ENCODE results near the gene ZNF654. TPM values are rescaled to one million over a fixed set of nuclear protein-coding genes. Genes with fewer than 3 reads are reported as not detected.
"Not testable (repeated sequence)": the region's sequence is repeated elsewhere in the genome, so short reads cannot be mapped to it uniquely, and the experiment has no call there.

The ZNF654 gene
- polyA plus RNA-seq, 3 donors, result 18.6 to 20.2 (median 18.6) TPM

DNA sequence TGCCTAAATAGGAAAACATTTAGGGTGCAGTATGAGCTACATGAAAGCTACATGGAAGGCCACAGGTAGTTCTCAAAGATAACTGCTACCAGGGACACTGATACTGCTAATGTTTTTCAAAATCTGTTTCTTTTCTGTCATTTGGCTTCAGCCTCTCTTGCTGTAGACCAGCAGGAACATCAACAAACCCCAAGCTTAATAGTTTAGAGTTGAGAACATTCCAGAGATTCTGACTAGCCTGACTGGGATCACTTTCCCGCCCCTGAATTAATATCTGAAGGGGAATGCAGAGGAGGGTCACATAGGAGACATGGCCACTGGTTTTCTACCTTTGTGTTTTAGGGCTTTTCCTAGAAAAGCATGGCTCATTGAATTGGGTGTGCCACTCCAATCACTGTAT, 73.8 kb downstream of the ZNF654 start:
- no peak for DNase-seq

DNA sequence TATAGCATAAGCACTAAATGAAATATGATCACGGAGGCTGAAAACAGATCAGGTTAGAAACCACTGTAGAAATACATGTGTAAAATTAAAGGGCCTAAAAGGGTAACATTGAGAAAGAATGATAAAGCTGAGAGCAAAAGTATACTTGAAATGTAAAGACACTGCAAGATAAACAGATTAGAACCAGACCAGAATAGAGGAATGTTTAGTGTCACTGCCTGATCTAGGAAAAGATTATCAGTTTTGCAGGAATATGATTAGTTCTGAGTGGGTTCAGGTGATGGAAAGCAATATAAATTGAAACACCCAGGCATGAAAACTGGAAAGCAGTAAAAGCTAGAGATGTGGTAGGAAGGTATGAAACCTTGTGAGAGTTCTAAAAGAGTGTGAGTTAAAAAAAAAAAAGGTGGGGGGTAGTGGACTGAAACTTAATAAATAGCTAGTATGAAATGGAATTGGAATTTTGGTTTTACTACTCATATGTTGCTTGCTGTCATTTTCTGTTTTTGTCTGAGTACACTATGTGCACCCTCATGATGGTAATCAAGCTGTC, 74.7 kb downstream of the ZNF654 start:
- no peak for DNase-seq

DNA sequence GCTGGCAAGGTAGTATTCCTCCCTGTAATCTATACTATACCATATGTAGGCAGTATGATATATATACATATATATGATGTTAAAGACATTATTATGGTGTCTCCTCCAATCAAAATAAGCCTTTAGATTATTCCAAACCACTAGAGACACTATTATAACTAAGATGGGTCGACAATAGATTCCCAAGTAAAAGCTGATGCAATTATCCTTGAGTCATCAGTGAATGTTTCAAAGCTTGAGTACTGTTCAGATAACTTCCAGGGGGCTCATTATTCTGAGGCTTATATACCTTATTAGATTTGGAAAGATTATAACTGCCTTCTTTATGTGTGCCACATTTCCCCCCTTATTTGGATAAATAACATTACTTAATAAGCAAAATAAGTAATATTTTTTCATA, 78.8 kb downstream of the ZNF654 start:
- DNase-seq, result no peak

DNA sequence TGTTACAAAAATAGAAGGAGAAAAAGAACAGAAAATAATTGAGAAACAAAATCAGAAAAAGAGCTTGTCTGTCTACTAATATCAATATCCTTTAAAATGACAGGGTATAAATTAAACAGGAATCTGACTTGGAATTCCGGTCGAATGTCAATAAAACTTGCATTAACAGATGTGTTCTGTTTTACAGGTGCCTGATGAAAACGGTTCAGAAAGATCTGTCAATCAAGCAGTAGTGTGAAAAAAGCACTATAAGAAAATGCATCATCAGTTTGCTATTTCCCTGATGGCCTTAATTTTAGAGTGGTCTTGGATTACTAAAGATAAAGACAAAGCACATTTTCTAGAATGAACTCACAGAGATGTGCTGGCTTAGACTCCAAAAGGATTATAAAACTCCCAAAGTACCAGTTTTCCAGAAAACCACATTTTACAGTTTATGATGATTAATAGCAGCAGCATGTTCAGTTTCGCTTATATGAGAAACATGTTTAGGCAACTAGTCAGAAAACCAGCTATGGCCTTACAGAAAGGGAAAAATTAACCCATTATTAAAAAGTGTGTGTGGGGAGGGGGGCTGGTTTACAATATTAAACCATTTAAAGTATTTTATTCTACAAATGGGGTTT, 82.5 kb downstream of the ZNF654 start:
- DNase-seq, result no peak

- no peak for DNase-seq
These were observed 83.1 kb downstream of the ZNF654 start for GRCh38 chr3:88142094-88142624.

GRCh38 chr3:88147261-88147660, 88.2 kb downstream of the ZNF654 start:
- DNase-seq, result no peak

- DNase-seq, result no peak
These were observed 89.6 kb downstream of the ZNF654 start for GRCh38 chr3:88148651-88149050.

GRCh38 chr3:88149101-88149508, 90.0 kb downstream of the ZNF654 start:
- no peak for DNase-seq

DNA sequence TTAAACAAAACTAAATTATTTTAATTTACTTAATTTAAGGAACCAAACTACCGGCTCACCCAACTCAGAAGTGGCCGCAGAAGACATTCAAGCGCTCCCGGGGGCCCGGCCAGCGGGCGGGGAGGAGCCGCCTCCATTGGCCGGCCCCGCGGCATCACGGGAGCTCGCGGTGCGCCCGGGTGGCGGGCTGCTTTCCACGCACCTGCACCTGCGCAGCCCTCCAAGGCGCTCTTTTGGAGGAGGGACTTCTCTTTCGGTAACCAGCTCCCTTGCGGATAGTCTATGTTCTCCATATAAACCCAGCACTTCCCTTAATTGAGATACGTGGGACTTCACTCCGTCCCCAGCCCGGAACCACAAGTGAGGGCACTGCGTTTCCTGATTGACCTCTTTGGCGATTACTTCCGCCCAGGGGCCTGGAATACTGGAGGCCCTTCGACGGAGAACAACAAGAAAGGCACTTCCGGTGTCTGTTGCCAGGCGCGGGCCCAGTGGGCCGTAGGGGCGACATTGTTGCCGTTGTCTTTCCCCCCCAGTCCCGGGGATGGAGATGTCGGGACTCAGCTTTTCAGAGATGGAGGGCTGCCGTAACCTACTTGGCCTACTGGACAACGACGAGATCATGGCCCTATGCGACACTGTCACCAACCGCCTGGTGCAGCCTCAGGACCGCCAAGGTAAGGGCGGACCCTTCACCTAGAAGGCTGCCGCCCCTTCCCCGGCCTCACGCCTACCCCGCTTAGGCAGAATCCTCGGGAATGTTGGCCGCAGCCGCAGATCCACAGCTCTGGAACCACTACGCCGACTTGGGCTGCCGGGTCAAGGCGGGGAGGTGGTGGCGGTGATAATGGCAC, 90.7 kb downstream of the ZNF654 start, which contains the start of gene C3orf38:
Gene C3orf38 (plus strand): TSS at position 451 of the 854 bp plus-strand sequence. CDS start 94 bp downstream, at position 545.
- DNase-seq, result peak; percentile 91

DNA sequence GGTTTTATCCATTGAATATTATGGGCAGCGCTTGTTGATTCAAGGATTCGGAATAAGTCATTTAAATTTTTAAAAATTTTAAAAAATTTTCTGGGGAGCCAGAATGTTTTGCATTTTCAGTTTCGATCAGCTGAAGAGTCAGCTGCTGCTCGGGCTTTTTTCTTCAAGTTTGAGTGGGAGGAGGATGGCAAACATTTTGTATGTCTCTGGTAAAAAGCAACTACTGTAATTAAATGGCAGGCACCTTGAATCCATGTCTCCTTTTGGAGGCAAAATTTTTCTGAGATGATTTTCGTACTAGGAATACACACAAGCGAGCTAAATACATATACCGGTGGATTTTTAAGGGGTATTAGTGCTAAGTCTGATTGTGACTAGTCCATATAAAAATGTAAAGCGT, 91.3 kb downstream of the ZNF654 start:
- DNase-seq, result no peak

GRCh38 chr3:88150806-88151205, 91.8 kb downstream of the ZNF654 start:
- no peak for DNase-seq

- DNase-seq, result no peak
These were observed 92.3 kb downstream of the ZNF654 start for GRCh38 chr3:88151358-88151757.

DNA sequence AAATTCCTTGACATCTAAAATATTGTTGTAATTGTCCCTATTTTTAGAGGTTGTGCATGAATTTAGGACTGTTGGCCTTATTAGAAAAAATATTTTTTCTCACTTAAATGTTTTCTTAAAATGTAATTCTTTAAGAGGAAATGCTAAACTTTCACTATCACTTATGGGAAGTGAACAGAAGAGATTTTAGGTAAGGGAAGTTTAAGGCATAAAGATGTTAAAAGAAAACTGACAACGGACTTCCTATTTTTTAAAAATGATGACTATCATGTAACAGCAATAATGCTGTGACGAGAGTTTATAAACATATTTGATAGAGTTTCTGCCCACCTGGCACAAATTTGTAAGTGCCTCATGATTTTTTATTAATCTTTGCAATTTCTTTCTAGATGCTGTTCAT, 93.8 kb downstream of the ZNF654 start:
- DNase-seq, result no peak

DNA sequence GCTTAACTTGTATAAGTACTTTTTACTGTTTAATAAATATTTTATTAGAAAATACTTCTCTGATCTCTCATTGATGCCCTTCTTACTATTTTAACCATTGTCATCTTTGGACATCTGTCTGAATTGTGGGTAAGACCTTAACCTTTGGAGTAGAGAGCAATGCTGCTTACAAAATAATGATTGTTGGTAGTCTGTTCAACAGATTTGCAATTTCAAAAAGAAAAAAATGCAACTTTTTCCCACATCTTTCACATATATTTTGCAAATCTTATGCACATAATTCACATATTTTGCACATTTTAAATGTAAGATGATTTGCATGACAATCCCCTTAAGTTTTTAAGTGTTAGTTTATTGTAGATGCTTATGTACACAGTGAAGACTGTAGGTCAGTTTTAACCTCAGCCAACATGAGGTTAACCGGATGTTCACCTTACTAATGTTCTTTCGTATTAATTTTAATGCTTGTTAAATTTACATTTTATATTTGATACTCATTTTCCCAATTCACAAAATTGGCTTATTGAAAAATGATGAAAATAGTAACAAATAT, 107.4 kb downstream of the ZNF654 start:
- no peak for DNase-seq

- DNase-seq, result no peak
These were observed 108.1 kb downstream of the ZNF654 start for GRCh38 chr3:88167173-88167572.

DNA sequence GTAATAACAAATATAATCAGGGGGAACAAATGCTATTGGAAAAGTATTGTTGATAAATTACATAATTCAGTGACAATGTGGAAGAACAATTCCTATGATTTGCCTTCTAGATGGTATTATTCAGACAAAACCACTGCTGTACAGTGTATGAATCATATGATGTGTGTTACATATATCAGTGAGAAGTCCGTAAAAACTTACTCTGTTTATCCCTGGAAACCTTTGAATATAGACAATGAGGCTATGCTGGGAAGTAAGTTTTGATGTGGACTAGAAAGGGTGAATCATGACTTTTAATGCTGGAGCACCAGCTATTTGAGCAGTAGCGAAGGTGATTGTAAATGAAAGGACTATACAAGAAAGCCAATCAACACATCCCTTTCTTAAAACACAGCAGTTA, 108.6 kb downstream of the ZNF654 start:
- DNase-seq, result no peak

DNA sequence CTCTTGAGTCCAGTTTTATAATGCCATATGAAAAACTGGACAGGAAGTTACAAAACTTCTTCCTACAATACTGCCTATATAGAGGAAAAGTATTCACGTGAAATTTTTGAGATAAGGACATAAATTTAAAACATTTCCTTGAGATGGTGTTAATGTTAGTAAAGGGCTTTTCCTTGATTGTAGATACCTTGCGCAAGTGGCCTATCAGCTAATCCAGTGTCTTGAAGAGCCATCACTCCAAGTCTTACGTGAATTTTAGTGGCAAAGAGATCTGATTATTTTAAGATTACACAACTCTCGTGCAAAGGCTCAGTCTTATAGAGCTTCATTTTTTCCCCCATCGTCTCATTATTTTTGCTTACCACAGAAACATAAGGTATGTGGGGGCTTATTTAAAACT, 109.1 kb downstream of the ZNF654 start:
- no peak for DNase-seq

- peak; percentile 23 for DNase-seq
These were observed 121.4 kb downstream of the ZNF654 start for GRCh38 chr3:88180398-88180999.

DNA sequence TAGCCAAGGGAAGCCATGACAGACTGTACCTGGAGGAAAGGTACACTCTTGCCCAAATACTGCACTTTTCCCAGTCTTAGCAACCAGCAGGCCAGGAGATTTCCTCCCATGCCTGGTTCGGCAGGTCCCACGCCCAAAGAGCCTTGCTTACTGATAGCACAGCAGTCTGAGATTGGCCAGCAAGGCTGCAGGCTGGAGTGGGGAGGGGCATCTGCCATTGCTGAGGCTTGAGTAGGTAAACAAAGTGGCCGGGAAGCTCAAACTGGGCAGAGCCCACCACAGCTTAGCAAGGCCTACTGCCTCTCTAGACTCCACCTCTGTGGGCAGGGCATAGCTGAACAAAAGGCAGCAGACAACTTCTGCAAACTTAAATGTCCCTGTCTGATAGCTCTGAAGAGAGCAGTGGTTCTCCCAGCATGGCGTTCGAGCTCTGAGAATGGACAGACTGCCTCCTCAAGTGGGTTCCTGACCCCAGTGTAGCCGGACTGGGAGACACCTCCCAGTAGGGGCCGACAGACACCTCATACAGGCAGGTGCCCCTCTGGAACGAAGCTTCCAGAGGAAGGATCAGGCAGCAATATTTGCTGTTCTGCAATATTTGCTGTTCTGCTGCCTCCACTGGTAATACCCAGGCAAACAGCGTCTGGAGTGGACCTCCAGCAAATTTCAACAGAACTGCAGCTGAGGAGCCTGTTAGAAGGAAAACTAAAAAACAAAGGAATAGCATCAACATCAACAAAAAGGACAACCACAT, 123.3 kb downstream of the ZNF654 start:
- not testable (repeated sequence) for DNase-seq

DNA sequence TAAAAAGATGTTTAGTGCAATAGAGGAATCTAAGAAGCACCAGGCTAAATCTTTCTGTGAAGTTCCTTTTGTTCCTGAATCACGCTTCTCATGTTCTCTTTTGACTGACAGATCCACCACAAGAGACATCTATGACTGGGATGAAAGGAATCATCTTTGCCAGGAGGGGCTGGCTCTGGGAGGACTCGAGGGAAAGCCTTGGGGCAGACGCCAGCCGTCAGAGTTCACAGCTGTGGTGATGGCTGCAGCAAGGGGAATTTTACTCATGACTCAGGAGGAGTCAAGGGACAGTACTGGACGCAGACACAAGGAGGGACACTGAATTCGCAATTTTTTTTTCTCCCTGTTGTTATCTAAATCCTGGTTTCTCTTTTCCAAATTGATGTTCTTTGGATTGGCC, 129.4 kb downstream of the ZNF654 start:
- no peak for DNase-seq

DNA sequence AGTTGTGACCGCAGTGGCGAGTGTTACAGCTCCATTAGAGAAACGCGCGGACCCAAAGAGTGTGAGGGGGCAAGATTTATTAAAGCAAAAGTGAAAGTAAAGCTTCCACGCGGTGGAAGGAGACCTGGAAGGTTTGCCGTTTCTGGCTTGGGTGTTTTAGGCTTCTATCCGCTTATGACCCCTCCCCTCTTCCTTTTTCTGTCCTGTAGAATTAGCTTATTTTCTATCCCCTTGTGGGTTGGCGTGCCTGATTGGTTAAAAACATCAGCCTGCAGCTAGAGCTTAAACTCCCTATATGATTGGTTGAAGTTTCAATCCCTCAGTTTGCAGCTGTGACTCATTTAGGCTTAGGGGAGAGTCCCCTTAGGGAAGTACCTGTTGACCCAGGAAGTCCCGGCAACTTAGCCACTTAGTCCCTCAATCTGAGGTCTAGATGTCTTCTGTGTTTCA, 130.3 kb downstream of the ZNF654 start:
- DNase-seq, result no peak

Measured in renal pelvis (tissue), 4 donors.